GM12865 (cell line): ENCODE measurements around the gene MYCBPAP.

Experiments used
- DNase-seq: peaks from one replicate; pipeline ENCODE4 v3.0.0; 2010; ENCODE audit warnings: low read depth
- H3K4me3 ChIP-seq: 2 replicates; pipeline ENCODE4 v1.5.1; 2011; ENCODE audit warnings: mild to moderate bottlenecking, low read depth, low read length, control low read depth
- CTCF ChIP-seq: IDR thresholded peaks from 2 replicates; pipeline ENCODE4 v1.5.1; 2011; ENCODE audit warnings: low read length, control low read depth, low read depth, inconsistent platforms; ENCODE audit not compliant: insufficient read depth; ENCODE audit errors: missing control alignments

MYCBPAP gene

GRCh38 chr17:50579399-50579798 lies 71.2 kb downstream of the MYCBPAP start:
- no peak overlapping the region for H3K4me3 ChIP-seq
- no peak for DNase-seq
- TF ChIP-seq CTCF, result no peak

GRCh38 chr17:50580646-50581045 lies 72.4 kb downstream of the MYCBPAP start:
- no peak overlapping the region for H3K4me3 ChIP-seq
- DNase-seq, result no peak

More at GRCh38 chr17:50580646-50581045, 72.4 kb downstream of the MYCBPAP start:
- TF ChIP-seq CTCF, result no peak
